Cardiac fibroblast (primary cell): Measurements from ENCODE around the gene FBXW2.

Experiments used
- DNase-seq, 2 donors: peaks; one replicate each; pipeline versions ENCODE4 v3.0.0 to v3.0.0-alpha.2; 2010; ENCODE audit warnings: low read depth in 2 of 2
- H3K4me3 ChIP-seq, 2 donors: replicated peaks in 1 of 2; 1 replicate in 1 of 2; 2 replicates in 1 of 2; pipeline ENCODE4 v1.5.1; 2011; ENCODE audit warnings: low read depth in 2 of 2, low read length in 2 of 2, mild to moderate bottlenecking in 2 of 2, moderate library complexity in 1 of 2
- CTCF ChIP-seq: IDR thresholded peaks from one replicate; pipeline ENCODE4 v1.5.1; 2011; ENCODE audit warnings: low read depth, mild to moderate bottlenecking, low read length, inconsistent platforms

The FBXW2 gene

DNA sequence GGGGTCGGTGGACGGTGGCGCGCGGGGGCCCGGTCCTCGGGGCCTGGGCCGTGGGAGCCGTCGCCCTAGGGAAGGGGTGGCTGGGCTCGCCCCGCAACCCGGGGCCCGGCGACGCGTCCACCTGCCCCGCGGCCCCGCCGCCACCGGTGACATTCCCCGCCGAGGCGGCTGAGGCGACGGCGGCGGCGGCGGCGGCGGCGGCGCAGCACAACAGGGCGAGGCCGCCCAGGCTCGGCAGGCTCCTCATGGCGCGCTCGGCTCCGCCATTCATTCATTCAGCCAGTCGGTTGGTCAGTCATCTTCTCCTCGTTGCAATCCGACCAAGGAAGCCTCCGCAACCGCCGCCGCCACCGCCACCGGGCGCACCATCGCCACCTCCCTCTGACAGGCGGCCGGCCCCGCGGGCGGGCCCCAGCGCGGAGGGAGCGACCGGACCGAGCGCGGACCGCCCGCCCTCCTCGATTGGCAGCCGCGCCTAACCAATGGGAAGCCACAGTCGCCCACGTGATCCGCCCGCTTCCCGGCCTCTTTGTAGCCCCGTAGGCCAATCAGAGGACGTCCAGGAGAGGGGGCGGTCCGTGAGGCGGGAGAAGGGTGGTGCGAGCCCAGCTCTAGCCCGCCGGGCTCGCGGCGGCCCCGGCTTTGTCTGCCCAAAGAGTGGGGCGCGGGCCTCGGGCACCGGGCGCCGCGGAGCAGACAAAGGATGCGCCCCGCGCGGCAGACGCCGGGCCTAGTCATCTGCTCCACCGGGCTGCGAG, 78.9 kb downstream of the FBXW2 start, which contains the start of gene MEGF9:
MEGF9 (minus strand) TSS at position 383 of the 758 bp plus-strand sequence; CDS start at position 271, 112 bp downstream.
- TF ChIP-seq CTCF = no peak
- peak; percentile 98 for DNase-seq
- H3K4me3 ChIP-seq = peak within 1 kb of the TSS; percentile 78

DNA sequence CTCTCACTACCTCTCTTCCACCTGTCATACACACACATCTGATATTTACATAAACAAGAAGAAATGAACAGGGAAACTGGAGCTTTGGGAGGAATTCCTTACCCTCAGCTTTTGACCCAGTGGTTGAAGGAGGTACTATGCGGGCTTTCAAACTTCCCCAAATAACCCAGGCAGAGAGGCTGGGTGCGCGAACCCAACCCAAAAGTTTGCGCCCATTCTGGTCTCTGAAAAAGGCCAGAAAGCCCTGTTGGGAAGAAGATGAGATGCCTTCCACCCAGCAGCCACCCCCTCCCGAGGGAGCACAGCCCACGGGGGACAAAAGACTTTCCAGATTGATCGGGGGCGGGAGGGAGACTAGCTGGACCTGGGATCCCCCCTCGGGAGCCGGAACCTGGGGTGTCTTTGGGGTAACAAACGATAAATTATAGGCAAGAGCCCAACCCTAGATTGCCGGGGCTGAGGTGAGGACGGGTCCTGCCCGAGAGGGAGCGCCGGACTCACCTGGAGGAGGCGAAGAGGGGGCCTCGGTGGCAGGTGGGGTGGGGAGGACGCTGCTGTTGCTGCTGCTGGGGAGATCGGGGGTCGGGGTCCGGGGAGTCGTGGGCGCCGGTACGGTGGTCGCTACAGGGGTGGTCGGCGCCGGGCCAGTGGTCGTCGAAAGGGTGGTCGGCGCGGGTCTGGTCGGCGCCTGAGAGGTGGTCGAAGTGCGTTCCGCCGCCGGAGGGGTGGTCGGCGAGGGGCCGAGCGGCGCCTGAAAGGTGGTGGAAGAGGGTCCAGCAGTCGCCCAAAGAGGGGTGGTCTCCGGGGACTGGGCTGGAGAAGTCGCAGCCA, 79.7 kb downstream of the FBXW2 start:
- peak overlapping the region; percentile 78 for H3K4me3 ChIP-seq
- peak; percentile 20 for TF ChIP-seq CTCF
- no peak for DNase-seq

GRCh38 chr9:120712539-120713031, 80.6 kb downstream of the FBXW2 start:
- H3K4me3 ChIP-seq = peak overlapping the region; percentile 78
- no peak for TF ChIP-seq CTCF
- no peak for DNase-seq

- no peak for DNase-seq
- no peak overlapping the region for H3K4me3 ChIP-seq
These were observed 81.2 kb downstream of the FBXW2 start for GRCh38 chr9:120711841-120712538.

GRCh38 chr9:120711354-120711753, 81.9 kb downstream of the FBXW2 start:
- H3K4me3 ChIP-seq = no peak overlapping the region
- no peak for DNase-seq
- TF ChIP-seq CTCF = no peak

More at GRCh38 chr9:120711841-120712538, 81.2 kb downstream of the FBXW2 start:
- no peak for TF ChIP-seq CTCF
